SW 1271 (cell line): ENCODE data around the gene GLS.
A peak's percentile ranks its signal among the peaks of the same experiment; 100 is the strongest.

Experiments used
- DNase-seq, 2 experiments: peaks; one replicate each; lab custom pipeline; 2025; lab: John Stamatoyannopoulos, UW

GLS gene

GRCh38 chr2:190996338-190996946, 115.8 kb downstream of the GLS start:
- peak; percentile 5 to 34 for DNase-seq

- DNase-seq, result no peak
Observed at GRCh38 chr2:190996947-190997346, 116.3 kb downstream of the GLS start.

GRCh38 chr2:190997526-190998113, 117.0 kb downstream of the GLS start:
- DNase-seq, result no peak

- DNase-seq, result no peak
Observed at GRCh38 chr2:190999058-190999457, 118.4 kb downstream of the GLS start.

DNA sequence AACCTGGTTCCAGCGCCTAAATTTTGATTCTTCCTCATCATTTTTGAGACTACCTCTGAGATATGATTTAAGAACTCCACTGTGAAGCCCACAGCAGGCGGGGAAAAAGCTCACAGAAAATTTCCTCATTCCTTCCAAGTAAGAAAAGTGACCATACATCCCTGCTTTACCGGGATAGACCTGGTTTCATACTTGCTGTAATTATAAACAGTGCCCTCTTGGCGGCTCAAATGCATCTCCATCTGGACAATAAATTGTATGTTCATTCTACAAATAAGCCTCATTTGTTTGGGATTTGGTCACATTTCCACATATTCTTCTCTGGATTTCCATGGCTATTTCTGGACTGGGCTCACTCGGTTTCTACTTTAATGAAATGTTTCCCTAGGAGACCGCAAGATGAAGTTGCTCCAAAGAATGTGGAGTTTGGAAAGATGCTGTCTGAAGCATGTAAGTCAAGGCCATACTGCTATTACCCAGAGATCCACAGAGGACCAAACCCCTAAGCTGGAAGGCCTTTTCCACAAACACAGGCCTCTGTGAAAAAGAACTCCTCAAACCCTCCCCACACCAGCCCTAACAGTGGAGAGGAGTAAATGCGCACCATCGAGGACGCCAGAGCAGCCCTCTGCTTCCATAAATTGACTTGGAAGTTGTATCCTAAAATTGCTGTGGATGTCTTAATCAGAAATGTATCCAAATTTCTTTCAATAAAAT, 119.5 kb downstream of the GLS start:
- DNase-seq, result no peak

DNA sequence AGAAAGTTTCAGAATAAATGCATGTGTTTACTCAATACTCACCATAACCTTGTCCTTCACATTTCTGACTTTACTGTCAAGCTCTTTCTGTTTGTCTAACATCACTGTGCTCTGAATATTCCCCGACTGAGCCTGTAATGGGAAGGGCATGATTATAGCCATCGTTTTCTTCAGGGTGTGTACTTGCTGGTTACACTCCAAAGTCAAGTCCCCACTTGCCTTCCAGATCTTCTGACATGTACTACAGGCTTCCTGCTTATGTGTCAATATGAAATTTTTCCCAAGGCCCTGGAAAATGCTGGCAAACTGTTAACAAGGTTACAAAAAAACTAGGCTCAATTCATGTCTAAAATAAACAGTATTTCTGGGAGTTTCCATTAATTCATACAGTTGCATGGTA, 120.4 kb downstream of the GLS start:
- DNase-seq, result no peak

DNA sequence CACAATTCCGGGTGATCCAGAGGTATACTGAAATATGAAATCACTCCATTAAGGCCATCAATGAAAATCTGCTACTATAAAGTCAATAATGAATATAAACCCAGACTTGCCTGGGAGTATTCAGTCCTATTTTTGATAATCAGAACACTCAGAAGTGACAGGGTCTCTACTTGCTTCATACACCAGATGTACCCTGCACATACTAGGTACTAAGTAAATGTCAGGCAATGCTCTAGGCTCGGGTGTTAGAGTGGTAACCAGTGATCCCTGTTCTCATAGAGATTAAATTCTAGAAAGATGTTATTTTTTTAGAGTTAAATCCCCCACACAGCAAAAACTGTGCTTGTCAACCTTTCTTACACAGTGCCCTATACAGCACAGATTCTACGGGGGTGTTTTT, 121.0 kb downstream of the GLS start:
- no peak for DNase-seq

- no peak for DNase-seq
Observed at GRCh38 chr2:191003405-191004309, 123.0 kb downstream of the GLS start.

- DNase-seq, result no peak
Observed at GRCh38 chr2:191006297-191006696, 125.7 kb downstream of the GLS start.

GRCh38 chr2:191006997-191007783, 126.6 kb downstream of the GLS start:
- no peak for DNase-seq

GRCh38 chr2:191008286-191008685, 127.7 kb downstream of the GLS start:
- DNase-seq, result no peak

- no peak for DNase-seq
Observed at GRCh38 chr2:191009541-191010374, 129.1 kb downstream of the GLS start.

DNA sequence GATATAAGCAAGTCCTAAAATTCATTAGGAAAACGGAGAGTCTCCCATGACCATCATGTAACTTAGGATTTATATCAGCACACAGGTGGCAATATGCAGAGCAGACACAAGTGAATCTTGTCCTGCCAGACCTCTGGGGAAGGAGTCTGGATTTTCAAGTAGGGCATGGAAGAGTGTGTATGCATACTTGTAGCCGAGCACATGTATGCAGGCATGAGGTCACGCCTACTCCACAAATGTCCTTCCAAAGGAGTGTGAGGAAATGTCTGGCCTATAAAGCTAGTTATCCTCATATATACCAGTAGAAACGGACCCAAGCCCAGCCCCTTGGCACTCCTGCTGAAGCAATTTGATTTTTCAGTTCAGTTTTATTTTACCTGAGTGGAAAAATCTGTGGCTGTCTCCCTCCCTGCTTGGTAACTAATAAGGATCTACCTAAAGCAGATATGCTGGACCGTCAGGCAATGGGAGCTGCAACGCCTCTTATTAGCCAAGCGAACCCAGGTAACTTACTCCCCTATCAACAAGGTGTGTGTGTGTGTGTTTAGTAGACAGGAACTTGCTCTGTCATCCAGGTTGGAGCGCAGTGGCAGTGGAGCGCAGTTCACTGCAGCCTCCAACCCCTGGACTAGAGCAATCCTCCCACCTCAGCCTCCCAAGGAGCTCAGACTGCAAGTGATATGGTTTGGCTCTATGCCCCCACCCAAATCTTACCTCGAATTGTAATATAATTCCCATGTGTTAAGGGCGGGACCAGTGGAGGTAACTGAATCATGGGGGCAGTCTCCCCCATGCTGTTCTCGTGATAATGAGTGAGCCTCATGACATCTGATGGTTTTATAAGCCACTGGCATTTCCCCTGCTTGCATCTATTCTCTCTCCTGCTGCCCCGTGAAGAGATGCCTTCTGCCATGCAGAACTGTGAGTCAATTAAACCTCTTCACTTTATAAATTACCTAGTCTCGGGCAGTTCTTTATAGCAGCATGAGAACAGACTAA, 130.6 kb downstream of the GLS start:
- DNase-seq, result no peak

- DNase-seq, result no peak
Observed at GRCh38 chr2:191012346-191012745, 131.7 kb downstream of the GLS start.

GRCh38 chr2:191012845-191013681, 132.4 kb downstream of the GLS start:
- no peak for DNase-seq

DNA sequence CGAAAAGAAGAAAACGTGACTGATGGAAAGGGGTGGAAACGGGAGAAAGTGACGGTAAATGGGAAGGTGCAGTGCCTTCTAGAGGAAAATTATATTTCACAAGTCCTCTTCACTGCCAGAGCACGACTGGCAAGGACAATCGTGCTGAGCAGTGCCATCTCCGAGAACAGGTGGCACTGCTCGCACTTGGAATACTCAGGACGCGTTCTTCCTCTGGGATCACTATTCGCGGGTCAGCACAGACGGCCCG, 133.0 kb downstream of the GLS start:
- peak in 1 of 2 experiments; percentile 75 for DNase-seq

DNA sequence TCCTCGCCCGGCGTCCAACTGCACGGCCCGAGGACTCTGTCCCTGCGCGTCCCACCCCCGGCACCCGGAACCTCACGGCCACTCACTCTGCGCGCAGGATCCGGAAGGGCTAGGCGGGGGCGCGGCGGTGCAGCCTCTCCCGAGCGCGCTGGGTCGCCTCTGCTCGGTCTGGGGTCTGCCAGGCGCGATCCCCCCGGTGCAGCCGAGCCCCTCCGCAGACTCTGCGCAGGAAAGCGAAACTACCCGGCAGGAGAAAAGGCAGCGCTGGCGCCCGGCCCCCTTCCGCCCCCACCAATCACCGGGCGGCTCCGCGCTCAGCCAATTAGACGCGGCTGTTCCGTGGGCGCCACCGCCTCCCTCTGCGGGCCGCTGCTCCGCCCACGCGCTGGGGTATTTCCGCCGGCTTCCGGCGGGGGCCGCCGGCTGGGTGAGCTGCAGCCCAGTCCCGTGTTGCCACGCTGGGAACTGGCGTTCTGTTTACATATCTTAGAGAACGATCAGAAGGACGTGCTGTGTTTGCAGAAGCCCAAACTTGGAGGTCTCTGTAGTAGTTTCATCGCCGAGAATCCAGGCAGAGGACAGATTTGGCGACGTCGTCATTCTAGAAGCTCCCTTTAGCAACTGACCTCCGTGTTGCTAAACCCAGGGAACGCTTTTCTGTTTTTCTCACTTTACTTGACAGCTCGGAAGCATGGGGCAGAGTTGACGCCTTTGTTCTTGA, 133.5 kb downstream of the GLS start, which contains the start of gene STAT1:
Gene STAT1, minus strand, starts transcription at position 240 of the 721 bp plus-strand sequence. CDS start 4,168 bp downstream, outside the sequence.
- DNase-seq, result peak; percentile 56 to 91

- DNase-seq, result no peak
Observed at GRCh38 chr2:191014653-191015020, 134.0 kb downstream of the GLS start.
